ENCODE measurements around the gene ZNF746.

The ZNF746 gene

DNA sequence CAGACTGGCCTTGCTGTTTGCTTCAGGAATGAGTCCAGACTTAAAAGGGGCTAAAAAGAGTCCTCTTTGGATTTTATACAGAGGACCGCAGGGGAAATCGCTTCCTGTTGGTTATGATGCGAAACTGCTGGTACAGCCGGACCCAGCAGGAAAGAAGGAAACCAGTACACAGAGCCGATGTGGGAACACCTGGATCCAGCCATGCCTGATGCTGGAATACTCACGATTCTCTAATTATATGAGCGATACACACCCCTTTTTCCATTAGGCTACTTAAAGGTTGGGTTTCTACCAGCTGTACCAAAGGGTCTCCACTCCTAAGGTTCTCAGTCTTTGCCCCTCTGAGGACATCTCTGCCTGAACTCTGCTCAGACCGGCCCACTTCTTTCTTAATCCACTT, 64.5 kb downstream of the ZNF746 start:
- Histone ChIP-seq H3K27ac (ENCODE audit: low read length) (no peak overlapping the region), H3K9me3 (ENCODE audit: control insufficient read depth, low read depth, low read length) (no peaks in the 10 kb centered on the region), H3K4me3 (ENCODE audit: low read length) (no peak overlapping the region), H3K36me3 (ENCODE audit: control insufficient read depth, low read depth, low read length) (peaks cover 9% of the 10 kb centered on the region), H3K9ac (ENCODE audit: low read length) (no peak overlapping the region), H3K27me3 (ENCODE audit: control insufficient read depth, insufficient read depth, low read length) (no peaks in the 10 kb centered on the region), H3K4me1 (ENCODE audit: control insufficient read depth, low read depth, low read length) (no peaks in the 10 kb centered on the region)

DNA sequence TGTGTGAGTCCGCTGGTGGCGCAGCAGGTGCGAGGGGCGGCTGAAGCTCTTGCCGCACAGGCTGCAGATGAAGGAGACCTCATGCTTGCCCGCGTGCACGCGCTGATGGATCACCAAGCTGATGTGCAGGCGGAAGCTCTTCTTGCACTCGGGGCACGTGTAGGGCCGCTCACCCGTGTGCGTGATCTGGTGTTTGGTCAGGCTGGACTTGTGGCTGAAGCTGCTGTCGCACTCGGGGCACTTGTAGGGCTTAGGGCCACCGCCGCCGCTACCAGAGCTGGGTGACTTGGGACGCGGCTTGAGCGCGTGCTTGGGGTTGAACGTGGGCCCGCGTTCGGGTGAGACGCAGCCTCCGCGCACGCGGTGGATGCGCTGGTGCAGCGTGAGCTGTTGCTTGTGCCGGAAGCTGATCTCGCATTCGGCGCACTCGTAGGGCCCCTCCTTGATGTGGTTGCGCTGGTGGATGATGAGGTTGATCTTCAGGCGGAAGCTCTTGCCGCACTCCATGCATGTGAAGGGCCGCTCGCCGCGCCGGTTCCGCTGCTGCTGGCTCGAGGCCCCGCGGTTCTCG, 65.4 kb downstream of the ZNF746 start:
- Histone ChIP-seq H3K4me3 (ENCODE audit: low read length) (no peak overlapping the region), H3K27ac (ENCODE audit: low read length) (no peak overlapping the region), H3K9me3 (ENCODE audit: control insufficient read depth, low read depth, low read length) (no peaks in the 10 kb centered on the region), H3K27me3 (ENCODE audit: control insufficient read depth, insufficient read depth, low read length) (no peaks in the 10 kb centered on the region), H3K4me1 (ENCODE audit: control insufficient read depth, low read depth, low read length) (no peaks in the 10 kb centered on the region), H3K9ac (ENCODE audit: low read length) (no peak overlapping the region), H3K36me3 (ENCODE audit: control insufficient read depth, low read depth, low read length) (peaks cover 9% of the 10 kb centered on the region)

DNA sequence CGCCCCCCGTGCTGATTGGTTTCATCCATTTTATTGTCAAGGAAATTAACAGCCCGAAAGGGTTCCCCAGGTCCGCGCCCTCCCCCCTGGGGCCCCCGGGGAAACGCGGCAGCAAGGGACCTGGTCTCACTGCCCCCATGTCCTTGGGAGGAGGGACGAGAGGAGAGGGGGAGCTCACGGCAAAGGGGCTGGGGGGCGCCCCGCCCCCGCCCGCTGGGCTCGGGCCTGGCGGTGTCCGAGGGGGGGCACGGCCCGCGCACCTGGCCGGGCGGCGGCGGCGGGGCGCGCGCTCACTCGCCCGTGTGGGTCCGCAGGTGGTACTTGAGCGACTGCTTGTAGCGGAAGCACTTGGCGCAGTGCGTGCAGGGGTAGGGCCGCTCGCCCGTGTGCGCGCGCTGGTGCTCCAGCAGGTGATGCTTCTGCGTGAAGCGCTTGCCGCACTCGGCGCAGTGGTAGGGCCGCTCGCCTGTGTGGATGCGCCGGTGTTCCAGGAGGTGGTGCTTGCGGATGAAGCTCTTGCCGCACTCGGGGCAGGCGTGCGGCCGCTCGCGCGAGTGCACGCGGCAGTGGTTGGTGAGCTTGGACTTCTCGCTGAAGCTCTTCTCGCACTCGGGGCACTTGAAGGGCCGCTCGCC, 66.0 kb downstream of the ZNF746 start:
- Histone ChIP-seq H3K4me1 (ENCODE audit: control insufficient read depth, low read depth, low read length) (no peaks in the 10 kb centered on the region), H3K27ac (ENCODE audit: low read length) (no peak overlapping the region), H3K9me3 (ENCODE audit: control insufficient read depth, low read depth, low read length) (no peaks in the 10 kb centered on the region), H3K9ac (ENCODE audit: low read length) (no peak overlapping the region), H3K27me3 (ENCODE audit: control insufficient read depth, insufficient read depth, low read length) (no peaks in the 10 kb centered on the region), H3K36me3 (ENCODE audit: control insufficient read depth, low read depth, low read length) (peaks cover 9% of the 10 kb centered on the region), H3K4me3 (ENCODE audit: low read length) (no peak overlapping the region)

DNA sequence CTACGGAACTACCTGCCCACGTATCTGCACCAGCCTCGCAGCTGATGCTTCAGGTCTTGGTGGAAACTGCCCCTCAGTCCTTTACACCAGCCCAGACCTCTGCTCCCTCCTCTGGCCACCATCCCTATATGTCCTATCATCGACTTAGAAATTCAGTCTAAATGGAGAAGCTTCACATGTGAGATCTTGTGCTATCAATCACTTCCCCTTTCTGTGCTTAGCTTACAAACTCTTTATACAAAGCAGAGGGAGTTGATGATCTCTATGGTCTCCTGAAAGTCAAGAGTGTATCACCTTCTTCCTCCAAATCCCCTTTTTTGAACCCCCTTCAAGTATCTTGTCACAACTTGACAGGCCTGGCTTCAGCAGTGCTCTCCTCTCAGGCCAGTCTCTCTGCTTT, 67.4 kb downstream of the ZNF746 start:
- Histone ChIP-seq H3K36me3 (ENCODE audit: control insufficient read depth, low read depth, low read length) (peaks cover 9% of the 10 kb centered on the region), H3K4me3 (ENCODE audit: low read length) (no peak overlapping the region), H3K27ac (ENCODE audit: low read length) (no peak overlapping the region), H3K9ac (ENCODE audit: low read length) (no peak overlapping the region), H3K27me3 (ENCODE audit: control insufficient read depth, insufficient read depth, low read length) (no peaks in the 10 kb centered on the region), H3K4me1 (ENCODE audit: control insufficient read depth, low read depth, low read length) (no peaks in the 10 kb centered on the region), H3K9me3 (ENCODE audit: control insufficient read depth, low read depth, low read length) (no peaks in the 10 kb centered on the region)

DNA sequence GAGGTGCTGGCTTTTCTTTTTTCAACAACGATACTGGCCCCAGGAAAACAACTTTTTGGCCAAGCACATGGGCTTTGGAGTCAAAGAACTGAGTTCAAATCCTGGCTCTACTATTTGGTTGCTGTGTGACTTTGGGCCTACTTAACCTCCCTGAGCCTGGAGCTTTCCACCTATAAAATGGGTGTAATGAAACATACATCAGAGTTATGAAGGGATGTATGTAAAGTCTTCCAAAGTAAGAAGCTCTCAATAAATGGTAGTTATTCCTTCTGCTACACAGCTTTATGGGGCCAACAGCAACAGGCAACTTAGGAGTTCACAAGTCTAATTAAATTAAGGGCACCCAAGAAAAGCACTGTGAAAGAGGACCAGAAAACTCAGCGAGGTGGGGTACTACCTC, 69.7 kb downstream of the ZNF746 start:
- Histone ChIP-seq H3K9me3 (ENCODE audit: control insufficient read depth, low read depth, low read length) (no peaks in the 10 kb centered on the region), H3K27me3 (ENCODE audit: control insufficient read depth, insufficient read depth, low read length) (no peaks in the 10 kb centered on the region)

DNA sequence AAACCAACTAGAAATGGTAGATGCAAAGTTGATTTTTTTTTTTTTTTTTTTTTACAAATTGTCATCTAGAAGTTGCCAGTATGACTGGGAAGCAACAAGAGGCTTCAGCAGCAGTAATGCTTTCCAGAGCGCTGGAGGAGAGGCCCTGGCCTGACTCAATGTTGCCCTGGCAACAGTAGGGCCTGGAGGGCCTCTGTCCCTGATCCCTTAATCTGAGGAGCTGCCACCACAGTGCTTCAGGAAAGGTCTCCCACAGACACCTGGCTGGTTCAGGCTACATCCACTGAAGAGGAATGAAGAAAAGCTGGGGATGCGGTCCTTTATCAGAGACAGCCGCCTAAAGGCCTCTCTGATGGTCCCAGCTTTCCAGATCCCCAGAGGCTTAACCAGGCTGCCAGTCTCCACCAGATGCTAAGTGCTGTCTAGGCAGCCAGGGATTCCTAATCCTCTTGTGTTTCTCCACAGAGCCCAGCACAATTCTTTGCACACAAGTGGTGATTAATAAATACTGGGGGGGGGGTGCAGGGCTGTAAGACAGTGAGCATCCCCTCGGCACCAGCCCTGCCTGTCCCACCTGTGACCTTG, 70.4 kb downstream of the ZNF746 start:
- peaks cover 4% of the 10 kb centered on the region for H3K36me3 ChIP-seq (ENCODE audit: control insufficient read depth, low read depth, low read length)
- no peak overlapping the region for H3K9ac ChIP-seq (ENCODE audit: low read length)
- H3K27me3 ChIP-seq (ENCODE audit: control insufficient read depth, insufficient read depth, low read length) = no peaks in the 10 kb centered on the region
- no peak overlapping the region for H3K27ac ChIP-seq (ENCODE audit: low read length)
- H3K9me3 ChIP-seq (ENCODE audit: control insufficient read depth, low read depth, low read length) = no peaks in the 10 kb centered on the region
- no peak overlapping the region for H3K4me3 ChIP-seq (ENCODE audit: low read length)
- H3K4me1 ChIP-seq (ENCODE audit: control insufficient read depth, low read depth, low read length) = no peaks in the 10 kb centered on the region

More for the DNA sequence above, 69.7 kb downstream of the ZNF746 start:
- Histone ChIP-seq H3K4me1 (ENCODE audit: control insufficient read depth, low read depth, low read length) (no peaks in the 10 kb centered on the region), H3K9ac (ENCODE audit: low read length) (no peak overlapping the region), H3K4me3 (ENCODE audit: low read length) (no peak overlapping the region), H3K27ac (ENCODE audit: low read length) (no peak overlapping the region), H3K36me3 (ENCODE audit: control insufficient read depth, low read depth, low read length) (peaks cover 5% of the 10 kb centered on the region)

DNA sequence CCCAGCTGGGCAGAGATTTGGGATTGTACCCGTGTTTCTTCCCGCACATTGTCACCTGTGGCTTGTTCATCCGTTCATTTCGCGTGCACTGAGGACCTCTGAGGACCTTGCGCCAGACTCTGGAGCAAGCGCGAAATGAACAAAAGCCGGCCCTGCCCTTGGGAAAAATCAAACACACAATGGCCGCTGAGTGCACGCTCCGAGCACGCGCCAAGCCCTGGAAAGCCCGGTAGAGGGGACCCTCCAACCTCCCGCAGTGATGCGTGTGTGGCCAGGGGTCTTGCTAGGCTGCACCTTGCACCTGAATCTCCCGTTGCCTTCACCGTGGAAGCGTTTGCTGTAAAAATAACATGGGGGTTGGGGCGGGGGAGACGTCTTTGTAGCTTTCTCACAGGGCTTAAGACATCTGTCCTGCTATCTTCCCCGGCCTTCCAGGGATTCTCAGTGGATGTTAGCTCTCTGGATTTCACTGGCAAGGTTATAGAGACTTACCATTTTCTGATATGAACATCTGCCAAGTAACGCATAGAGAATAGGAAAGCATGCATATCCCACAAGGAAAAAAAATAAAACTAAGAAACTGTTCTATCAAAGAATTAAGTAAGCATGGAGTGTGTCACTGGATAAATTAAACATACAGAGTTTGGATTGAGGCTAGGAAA, 74.0 kb downstream of the ZNF746 start:
- no peaks in the 10 kb centered on the region for H3K36me3 ChIP-seq (ENCODE audit: control insufficient read depth, low read depth, low read length)
- no peak overlapping the region for H3K4me3 ChIP-seq (ENCODE audit: low read length)
- H3K9me3 ChIP-seq (ENCODE audit: control insufficient read depth, low read depth, low read length) = no peaks in the 10 kb centered on the region
- H3K27me3 ChIP-seq (ENCODE audit: control insufficient read depth, insufficient read depth, low read length) = no peaks in the 10 kb centered on the region
- H3K4me1 ChIP-seq (ENCODE audit: control insufficient read depth, low read depth, low read length) = no peaks in the 10 kb centered on the region
- H3K9ac ChIP-seq (ENCODE audit: low read length) = no peak overlapping the region
- H3K27ac ChIP-seq (ENCODE audit: low read length) = no peak overlapping the region

DNA sequence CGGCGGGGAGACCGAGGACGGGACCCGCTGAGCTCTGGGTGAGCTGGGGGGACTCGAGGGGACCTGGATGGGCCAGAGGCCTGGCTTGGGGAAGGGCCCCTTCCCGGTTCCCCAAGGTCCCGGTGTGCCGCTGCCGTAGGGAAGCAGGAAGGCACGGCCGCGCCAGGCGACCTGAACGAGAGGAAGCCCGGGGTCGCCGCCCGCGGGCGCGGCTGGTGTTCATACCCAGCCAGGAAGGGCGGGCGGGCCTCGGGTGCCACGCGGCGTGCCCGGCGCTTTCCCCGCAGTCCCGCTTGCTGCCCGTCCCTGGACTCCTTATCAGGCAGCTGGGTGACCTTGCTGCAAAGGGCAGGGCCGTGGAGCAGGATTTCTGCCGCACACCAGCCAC, 74.7 kb downstream of the ZNF746 start:
- Histone ChIP-seq H3K27me3 (ENCODE audit: control insufficient read depth, insufficient read depth, low read length) (no peaks in the 10 kb centered on the region), H3K9ac (ENCODE audit: low read length) (no peak overlapping the region), H3K4me1 (ENCODE audit: control insufficient read depth, low read depth, low read length) (no peaks in the 10 kb centered on the region), H3K27ac (ENCODE audit: low read length) (no peak overlapping the region), H3K9me3 (ENCODE audit: control insufficient read depth, low read depth, low read length) (no peaks in the 10 kb centered on the region), H3K4me3 (ENCODE audit: low read length) (peak overlapping the region; percentile 22), H3K36me3 (ENCODE audit: control insufficient read depth, low read depth, low read length) (no peaks in the 10 kb centered on the region)

Data from iPS-18a (cell line).